Measurements from ENCODE around the gene PSD. TPM values are rescaled to one million over a fixed set of nuclear protein-coding genes. Genes with fewer than 3 reads are reported as not detected.

PSD gene
- total RNA-seq, 1 donor from 2014 or later: not detected

- no peak for DNase-seq (ENCODE audit: low spot score)
Observed at GRCh38 chr10:102444851-102445250, 26.3 kb upstream of the PSD start.

- no peak for DNase-seq (ENCODE audit: low spot score)
Observed at GRCh38 chr10:102438374-102438773, 19.8 kb upstream of the PSD start.

GRCh38 chr10:102437515-102437914 lies 18.9 kb upstream of the PSD start:
- no peak for DNase-seq (ENCODE audit: low spot score)

GRCh38 chr10:102436312-102436711 lies 17.7 kb upstream of the PSD start:
- DNase-seq (ENCODE audit: low spot score): no peak

GRCh38 chr10:102435529-102436233 lies 17.1 kb upstream of the PSD start:
- no peak for DNase-seq (ENCODE audit: low spot score)

- no peak for DNase-seq (ENCODE audit: low spot score)
Observed at GRCh38 chr10:102435133-102435497, 16.5 kb upstream of the PSD start.

GRCh38 chr10:102434394-102435132 lies 16.0 kb upstream of the PSD start:
- DNase-seq (ENCODE audit: low spot score): no peak

- DNase-seq (ENCODE audit: low spot score): no peak
Observed at GRCh38 chr10:102433619-102434046, 15.0 kb upstream of the PSD start.

- peak; percentile 98 for DNase-seq (ENCODE audit: low spot score)
Observed at GRCh38 chr10:102432162-102432950, 13.8 kb upstream of the PSD start, which contains the start of gene CUEDC2. Gene CUEDC2 (minus strand): TSS chr10:102432574. CDS start chr10:102425188, 7,386 bp downstream.

- no peak for DNase-seq (ENCODE audit: low spot score)
Observed at GRCh38 chr10:102431452-102432124, 13.0 kb upstream of the PSD start.

- DNase-seq (ENCODE audit: low spot score): no peak
Observed at GRCh38 chr10:102429468-102429867, 10.9 kb upstream of the PSD start.

GRCh38 chr10:102426803-102427287 lies 8.3 kb upstream of the PSD start:
- DNase-seq (ENCODE audit: low spot score): no peak

GRCh38 chr10:102425444-102425843 lies 6.9 kb upstream of the PSD start:
- no peak for DNase-seq (ENCODE audit: low spot score)

GRCh38 chr10:102424916-102425315 lies 6.3 kb upstream of the PSD start:
- no peak for DNase-seq (ENCODE audit: low spot score)

- DNase-seq (ENCODE audit: low spot score): no peak
Observed at GRCh38 chr10:102424145-102424544, 5.6 kb upstream of the PSD start.

- DNase-seq (ENCODE audit: low spot score): no peak
Observed at GRCh38 chr10:102423372-102423968, 4.9 kb upstream of the PSD start.

- DNase-seq (ENCODE audit: low spot score): peak; percentile 95
Observed at GRCh38 chr10:102422545-102423129, 4.1 kb upstream of the PSD start.

GRCh38 chr10:102421757-102422512 lies 3.4 kb upstream of the PSD start:
- no peak for DNase-seq (ENCODE audit: low spot score)

GRCh38 chr10:102421507-102421756 lies 2.8 kb upstream of the PSD start:
- DNase-seq (ENCODE audit: low spot score): no peak
